Activated B cell treated with CpG ODN at 0.5 μM for 24 hours (primary cell): ENCODE data around the gene NOS1. TPM values are rescaled to one million over a fixed set of nuclear protein-coding genes. Genes with fewer than 3 reads are reported as not detected.

Experiments used
- ATAC-seq: fragments of 200-7000 bp; cut with Tn5 transposase; one replicate; pipeline ENCODE4 v1.10.0; 2021; ENCODE audit warnings: low read depth, mild to moderate bottlenecking, moderate library complexity
- CTCF ChIA-PET: fragments of 350-600 bp; sonication (Branson Sonifier 250); formaldehyde crosslinking; loops from one replicate; lab custom pipeline; 2021; ENCODE audit warnings: antibody characterized with exemption; lab: Charles Lee
- POLR2A ChIA-PET: fragments of 350-600 bp; sonication (Branson Sonifier 250); formaldehyde crosslinking; loops from one replicate; lab custom pipeline; 2021; ENCODE audit warnings: antibody characterized with exemption; lab: Charles Lee
- DNase-seq: peaks from one replicate; pipeline ENCODE4 v3.0.0; 2022
- H3K27ac Mint-ChIP-seq: one replicate; pipeline ENCODE4 v1.8.0; 2020; ENCODE audit warnings: mixed read lengths
- H3K27me3 Mint-ChIP-seq: one replicate; pipeline ENCODE4 v1.8.0; 2021; ENCODE audit warnings: mixed read lengths
- H3K36me3 Mint-ChIP-seq: one replicate; pipeline ENCODE4 v1.8.0; 2021; ENCODE audit warnings: low read depth, mixed read lengths
- H3K4me1 Mint-ChIP-seq: one replicate; pipeline ENCODE4 v1.8.0; 2021; ENCODE audit warnings: mixed read lengths
- H3K4me3 Mint-ChIP-seq: one replicate; pipeline ENCODE4 v1.8.0; 2020; ENCODE audit warnings: mild to moderate bottlenecking, mixed read lengths
- H3K9me3 Mint-ChIP-seq: one replicate; pipeline ENCODE4 v1.8.0; 2020; ENCODE audit warnings: mixed read lengths
- CTCF ChIP-seq: fragments of 200-600 bp; IDR thresholded peaks from one replicate; pipeline ENCODE4 v1.8.0; 2022; ENCODE audit warnings: antibody characterized with exemption, mild to moderate bottlenecking
- intact Hi-C: fragments of 100-400 bp; cut with micrococcal nuclease; formaldehyde crosslinking; loops from one replicate; pipeline ENCODE4 v1.15.1; 2024
- total RNA-seq: library from RNA; stranded (reverse); gene quantifications from 2 replicates; pipeline ENCODE4 v1.2.3, GENCODE V29; 2022

The NOS1 gene
- total RNA-seq, 1 donor from 2014 or later, result not detected

GRCh38 chr12:117360551-117361346 is 677 bp downstream of the NOS1 start:
- no peaks in the 10 kb centered on the region for H3K36me3 Mint-ChIP-seq
- peaks cover 51% of the 10 kb centered on the region for H3K27me3 Mint-ChIP-seq
- H3K9me3 Mint-ChIP-seq, result no peaks in the 10 kb centered on the region
- CTCF ChIA-PET, result interaction anchor here (0.6 kb wide), 1 partner anchor 347 kb away, joined by 3 read pairs; no protein-coding TSS in a partner anchor
- no peaks in the 10 kb centered on the region for H3K4me1 Mint-ChIP-seq
- no peak overlapping the region for H3K4me3 Mint-ChIP-seq
- intact Hi-C loops, result no loop called here
- TF ChIP-seq CTCF, result no peak
- POLR2A ChIA-PET, result no interaction called here
- no peak for DNase-seq
- no peak overlapping the region for H3K27ac Mint-ChIP-seq
- no peak for ATAC-seq

- no peak for TF ChIP-seq CTCF
- intact Hi-C loops, result no loop called here
- Mint-ChIP-seq H3K27me3 (peaks cover 48% of the 10 kb centered on the region), H3K27ac (no peak overlapping the region), H3K9me3 (no peaks in the 10 kb centered on the region), H3K36me3 (no peaks in the 10 kb centered on the region), H3K4me1 (no peaks in the 10 kb centered on the region), H3K4me3 (no peak overlapping the region)
- CTCF ChIA-PET, result no interaction called here
- no peak for DNase-seq
- POLR2A ChIA-PET, result no interaction called here
- no peak for ATAC-seq
Observed at GRCh38 chr12:117360222-117360550, 1.2 kb downstream of the NOS1 start.

- intact Hi-C loops, result no loop called here
- Mint-ChIP-seq H3K9me3 (no peaks in the 10 kb centered on the region), H3K4me3 (no peak overlapping the region), H3K4me1 (no peaks in the 10 kb centered on the region), H3K36me3 (no peaks in the 10 kb centered on the region), H3K27ac (no peak overlapping the region), H3K27me3 (peaks cover 44% of the 10 kb centered on the region)
- ChIA-PET POLR2A (no interaction called here), CTCF (no interaction called here)
- no peak for TF ChIP-seq CTCF
- ATAC-seq (no peak), DNase-seq (no peak)
Observed at GRCh38 chr12:117359029-117359845, 2.2 kb downstream of the NOS1 start.

- intact Hi-C loops, result no loop called here
- ATAC-seq (no peak), DNase-seq (no peak)
- Mint-ChIP-seq H3K27me3 (peaks cover 16% of the 10 kb centered on the region), H3K4me1 (no peaks in the 10 kb centered on the region), H3K4me3 (no peak overlapping the region), H3K9me3 (no peaks in the 10 kb centered on the region), H3K27ac (no peak overlapping the region), H3K36me3 (no peaks in the 10 kb centered on the region)
- POLR2A ChIA-PET, result no interaction called here
- no peak for TF ChIP-seq CTCF
- CTCF ChIA-PET, result no interaction called here
Observed at GRCh38 chr12:117356048-117356447, 5.4 kb downstream of the NOS1 start.

GRCh38 chr12:117352883-117353282 is 8.5 kb downstream of the NOS1 start:
- CTCF ChIA-PET, result no interaction called here

More at GRCh38 chr12:117352883-117353282, 8.5 kb downstream of the NOS1 start:
- Mint-ChIP-seq H3K27me3 (peaks cover 6% of the 10 kb centered on the region), H3K4me3 (no peak overlapping the region), H3K36me3 (no peaks in the 10 kb centered on the region), H3K9me3 (no peaks in the 10 kb centered on the region), H3K27ac (no peak overlapping the region), H3K4me1 (no peaks in the 10 kb centered on the region)
- intact Hi-C loops, result no loop called here
- POLR2A ChIA-PET, result no interaction called here
- ATAC-seq (no peak), DNase-seq (no peak)
- no peak for TF ChIP-seq CTCF
